Activated CD4-positive, alpha-beta T cell treated with anti-CD3 and anti-CD28 coated beads, Interleukin-2, amount 10 ng/mL, durations not matched to agents 24 days and 14 days (primary cell): ENCODE results near the gene TMEM61. TPM values are rescaled to one million over a fixed set of nuclear protein-coding genes. Genes with fewer than 3 reads are reported as not detected.
A peak's percentile ranks its signal among the peaks of the same experiment; 100 is the strongest.
"Not testable (repeated sequence)": the region's sequence is repeated elsewhere in the genome, so short reads cannot be mapped to it uniquely, and the experiment has no call there.

Source experiments
- DNase-seq: peaks from one replicate; pipeline ENCODE4 v3.0.0; 2022
- H3K27ac Mint-ChIP-seq: one replicate; pipeline ENCODE4 v1.8.0; 2022; ENCODE audit warnings: mild to moderate bottlenecking, mixed read lengths
- H3K27me3 Mint-ChIP-seq: one replicate; pipeline ENCODE4 v1.8.0; 2022; ENCODE audit warnings: mixed read lengths
- H3K36me3 Mint-ChIP-seq: one replicate; pipeline ENCODE4 v1.8.0; 2022; ENCODE audit warnings: low read depth, mild to moderate bottlenecking, mixed read lengths
- H3K4me1 Mint-ChIP-seq: one replicate; pipeline ENCODE4 v1.8.0; 2021; ENCODE audit warnings: mixed read lengths
- H3K4me3 Mint-ChIP-seq: one replicate; pipeline ENCODE4 v1.8.0; 2022; ENCODE audit warnings: mild to moderate bottlenecking, moderate library complexity, mixed read lengths
- H3K9me3 Mint-ChIP-seq: one replicate; pipeline ENCODE4 v1.8.0; 2021; ENCODE audit warnings: mixed read lengths
- intact Hi-C: fragments of 100-400 bp; cut with micrococcal nuclease; formaldehyde crosslinking; loops from one replicate; pipeline ENCODE4 v1.15.1; 2023
- total RNA-seq: library from RNA; stranded (reverse); gene quantifications from 2 replicates; pipeline ENCODE4 v1.2.3, GENCODE V29; 2022

The TMEM61 gene
- total RNA-seq, 1 donor from 2014 or later: not detected

GRCh38 chr1:55007625-55008024 is 27.2 kb downstream of the TMEM61 start:
- Mint-ChIP-seq H3K27ac (no peak overlapping the region), H3K4me3 (no peak overlapping the region), H3K27me3 (no peaks in the 10 kb centered on the region), H3K4me1 (no peaks in the 10 kb centered on the region), H3K36me3 (no peaks in the 10 kb centered on the region), H3K9me3 (no peaks in the 10 kb centered on the region)
- intact Hi-C loops: no loop called here
- DNase-seq: no peak

- Mint-ChIP-seq H3K36me3 (no peaks in the 10 kb centered on the region), H3K27ac (no peak overlapping the region), H3K27me3 (peaks cover 3% of the 10 kb centered on the region), H3K9me3 (no peaks in the 10 kb centered on the region), H3K4me1 (no peaks in the 10 kb centered on the region), H3K4me3 (no peak overlapping the region)
- no peak for DNase-seq
- intact Hi-C loops: no loop called here
These were observed 29.9 kb downstream of the TMEM61 start for GRCh38 chr1:55010194-55010886.

GRCh38 chr1:55010887-55011217 is 30.4 kb downstream of the TMEM61 start:
- no peak overlapping the region for H3K4me3 Mint-ChIP-seq
- no peaks in the 10 kb centered on the region for H3K4me1 Mint-ChIP-seq
- H3K9me3 Mint-ChIP-seq: no peaks in the 10 kb centered on the region
- H3K36me3 Mint-ChIP-seq: no peaks in the 10 kb centered on the region
- no peak for DNase-seq
- no peak overlapping the region for H3K27ac Mint-ChIP-seq
- intact Hi-C loops: no loop called here
- peaks cover 3% of the 10 kb centered on the region for H3K27me3 Mint-ChIP-seq

GRCh38 chr1:55012661-55013060 is 32.2 kb downstream of the TMEM61 start:
- intact Hi-C loops: no loop called here
- Mint-ChIP-seq H3K36me3 (no peaks in the 10 kb centered on the region), H3K9me3 (no peaks in the 10 kb centered on the region), H3K4me1 (no peaks in the 10 kb centered on the region), H3K27ac (no peak overlapping the region), H3K27me3 (peaks cover 7% of the 10 kb centered on the region), H3K4me3 (no peak overlapping the region)
- DNase-seq: no peak

- intact Hi-C loops: no loop called here
- Mint-ChIP-seq H3K27ac (no peak overlapping the region), H3K27me3 (peaks cover 10% of the 10 kb centered on the region), H3K9me3 (no peaks in the 10 kb centered on the region), H3K36me3 (no peaks in the 10 kb centered on the region), H3K4me3 (no peak overlapping the region), H3K4me1 (no peaks in the 10 kb centered on the region)
- DNase-seq: no peak
These were observed 34.7 kb downstream of the TMEM61 start for GRCh38 chr1:55015123-55015522.

GRCh38 chr1:55015731-55016620 is 35.5 kb downstream of the TMEM61 start:
- Mint-ChIP-seq H3K4me3 (no peak overlapping the region), H3K36me3 (no peaks in the 10 kb centered on the region), H3K27me3 (peaks cover 11% of the 10 kb centered on the region), H3K4me1 (no peaks in the 10 kb centered on the region), H3K9me3 (no peaks in the 10 kb centered on the region), H3K27ac (no peak overlapping the region)
- intact Hi-C loops: no loop called here
- DNase-seq: no peak

- H3K9me3 Mint-ChIP-seq: no peaks in the 10 kb centered on the region
- peaks cover 11% of the 10 kb centered on the region for H3K27me3 Mint-ChIP-seq
- no peak for DNase-seq
- H3K4me1 Mint-ChIP-seq: no peaks in the 10 kb centered on the region
- H3K27ac Mint-ChIP-seq: no peak overlapping the region
- intact Hi-C loops: no loop called here
- no peak overlapping the region for H3K4me3 Mint-ChIP-seq
- H3K36me3 Mint-ChIP-seq: no peaks in the 10 kb centered on the region
These were observed 38.0 kb downstream of the TMEM61 start for GRCh38 chr1:55018395-55018794.

- intact Hi-C loops: loop anchor here (1.0 kb wide), 2 partner anchors 72 to 77 kb away; no protein-coding TSS in a partner anchor
- DNase-seq: peak; percentile 90
- Mint-ChIP-seq H3K36me3 (no peaks in the 10 kb centered on the region), H3K4me3 (no peak overlapping the region), H3K4me1 (peaks cover 3% of the 10 kb centered on the region), H3K27me3 (peaks cover 4% of the 10 kb centered on the region), H3K27ac (no peak overlapping the region), H3K9me3 (no peaks in the 10 kb centered on the region)
These were observed 41.6 kb downstream of the TMEM61 start for GRCh38 chr1:55021942-55022546.

GRCh38 chr1:55024163-55024562 is 43.7 kb downstream of the TMEM61 start:
- H3K36me3 Mint-ChIP-seq, H3K4me1 Mint-ChIP-seq, H3K4me3 Mint-ChIP-seq, DNase-seq, H3K9me3 Mint-ChIP-seq, H3K27ac Mint-ChIP-seq, intact Hi-C loops, H3K27me3 Mint-ChIP-seq: not testable (repeated sequence)

- H3K27me3 Mint-ChIP-seq, DNase-seq, intact Hi-C loops, H3K4me1 Mint-ChIP-seq, H3K4me3 Mint-ChIP-seq, H3K36me3 Mint-ChIP-seq, H3K27ac Mint-ChIP-seq, H3K9me3 Mint-ChIP-seq: not testable (repeated sequence)
These were observed 46.3 kb downstream of the TMEM61 start for GRCh38 chr1:55026682-55027081.

- H3K27ac Mint-ChIP-seq, H3K4me1 Mint-ChIP-seq, H3K36me3 Mint-ChIP-seq, H3K9me3 Mint-ChIP-seq, H3K4me3 Mint-ChIP-seq, intact Hi-C loops, DNase-seq: not testable (repeated sequence)
- peaks cover 19% of the 10 kb centered on the region for H3K27me3 Mint-ChIP-seq
These were observed 50.7 kb downstream of the TMEM61 start for GRCh38 chr1:55031098-55031497.

GRCh38 chr1:55033265-55033614 is 52.8 kb downstream of the TMEM61 start:
- no peaks in the 10 kb centered on the region for H3K36me3 Mint-ChIP-seq
- no peak for DNase-seq
- H3K4me3 Mint-ChIP-seq: no peak overlapping the region
- intact Hi-C loops: no loop called here
- H3K27me3 Mint-ChIP-seq: peaks cover 36% of the 10 kb centered on the region
- no peak overlapping the region for H3K27ac Mint-ChIP-seq
- no peaks in the 10 kb centered on the region for H3K9me3 Mint-ChIP-seq
- no peaks in the 10 kb centered on the region for H3K4me1 Mint-ChIP-seq

GRCh38 chr1:55034476-55035133 is 54.2 kb downstream of the TMEM61 start:
- Mint-ChIP-seq H3K4me1 (no peaks in the 10 kb centered on the region), H3K36me3 (no peaks in the 10 kb centered on the region), H3K4me3 (no peak overlapping the region), H3K9me3 (no peaks in the 10 kb centered on the region), H3K27ac (no peak overlapping the region), H3K27me3 (peaks cover 46% of the 10 kb centered on the region)
- intact Hi-C loops: no loop called here
- DNase-seq: no peak

- Mint-ChIP-seq H3K9me3 (no peaks in the 10 kb centered on the region), H3K4me3 (no peak overlapping the region), H3K27me3 (peaks cover 57% of the 10 kb centered on the region), H3K4me1 (no peaks in the 10 kb centered on the region), H3K27ac (no peak overlapping the region), H3K36me3 (no peaks in the 10 kb centered on the region)
- intact Hi-C loops: no loop called here
- no peak for DNase-seq
These were observed 55.5 kb downstream of the TMEM61 start for GRCh38 chr1:55035904-55036303.
